CD4-positive, alpha-beta T cell treated with Interleukin-12 subunit alpha and Interleukin-12 subunit beta, for 1 hour (primary cell): Measurements from ENCODE around the gene ZNF2.
A peak's percentile ranks its signal among the peaks of the same experiment; 100 is the strongest.

Experiments
- DNase-seq: peaks from one replicate; pipeline ENCODE4 v3.0.0-alpha.2; 2020

The ZNF2 gene

GRCh38 chr2:95207111-95207961, 41.7 kb downstream of the ZNF2 start, which contains the start of gene ZNF892:
ZNF892 (plus strand) TSS chr2:95207521; CDS start chr2:95207816, 295 bp downstream.
- DNase-seq: peak; percentile 82

- DNase-seq: no peak
These were observed 42.5 kb downstream of the ZNF2 start for GRCh38 chr2:95208106-95208505.

GRCh38 chr2:95215018-95215612, 49.5 kb downstream of the ZNF2 start:
- DNase-seq: no peak

GRCh38 chr2:95220449-95220848, 54.8 kb downstream of the ZNF2 start:
- DNase-seq: no peak

- no peak for DNase-seq
These were observed 60.0 kb downstream of the ZNF2 start for GRCh38 chr2:95225658-95226057.

- peak; percentile 3 for DNase-seq
These were observed 66.1 kb downstream of the ZNF2 start for GRCh38 chr2:95231723-95232122.

- DNase-seq: no peak
These were observed 66.6 kb downstream of the ZNF2 start for GRCh38 chr2:95232232-95232631.
